Measurements from ENCODE around the gene STXBP5.

STXBP5 gene

DNA sequence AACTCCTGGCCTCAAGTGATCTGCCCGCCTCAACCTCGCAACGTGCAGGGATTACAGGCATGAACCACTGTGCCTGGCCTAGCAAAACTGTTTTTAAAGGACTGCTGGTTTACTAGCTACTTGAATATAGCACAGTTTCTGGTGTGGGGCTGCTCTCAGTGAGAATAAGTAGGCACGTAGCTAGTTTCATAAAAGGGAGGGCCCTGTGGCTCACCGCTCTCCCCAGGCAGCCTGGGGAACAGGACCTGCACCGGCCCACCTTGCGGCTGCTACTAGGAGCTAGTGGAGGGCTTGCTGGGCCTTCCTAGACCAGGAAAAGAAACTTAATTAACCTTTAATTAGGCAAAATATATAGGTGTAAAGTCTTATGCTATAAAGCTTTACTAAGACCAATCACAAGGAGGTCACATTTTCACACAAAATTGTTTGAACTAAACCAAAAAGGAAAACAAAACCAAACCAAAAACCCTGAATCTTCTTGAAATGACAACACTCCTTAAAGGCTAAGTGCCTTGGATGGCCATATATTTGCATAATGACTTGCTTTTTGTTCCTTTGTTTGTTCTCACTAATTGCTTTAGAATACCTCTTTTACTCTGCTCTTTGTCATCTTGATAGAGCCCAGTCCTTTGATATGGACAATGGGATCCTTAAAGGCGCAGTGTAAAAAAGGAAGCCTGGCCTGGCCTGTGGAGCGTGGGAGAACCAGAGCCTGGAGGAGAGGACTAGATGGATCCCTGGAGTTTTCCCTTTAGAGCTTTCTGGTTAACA is 234.7 kb downstream of the STXBP5 start:
- Histone ChIP-seq H3K4me1 (ENCODE audit: control insufficient read depth, insufficient read depth, low read length, poor library complexity, severe bottlenecking) (peaks cover 3% of the 10 kb centered on the region), H3K27ac (ENCODE audit: low read depth, low read length, severe bottlenecking) (peak overlapping the region; percentile 55), H3K36me3 (ENCODE audit: control insufficient read depth, insufficient read depth, low read length) (no peaks in the 10 kb centered on the region), H3K4me3 (ENCODE audit: extremely low read depth, insufficient read depth, low read length, poor library complexity, severe bottlenecking) (no peak overlapping the region), H3K9me3 (ENCODE audit: control insufficient read depth, low read length) (no peaks in the 10 kb centered on the region)
- 53 to 57% methylated on average over 7 to 8 of the region's 9 CpGs for WGBS, 2 experiments (ENCODE audit: insufficient coverage in 2 of 2)

All from mesodermal cell (in vitro differentiated cells).